ENCODE results near the gene IPMK. TPM values are rescaled to one million over a fixed set of nuclear protein-coding genes. Genes with fewer than 3 reads are reported as not detected.

Gene IPMK
- total RNA-seq, 1 experiment from 2014 or later, result 5.5 TPM

DNA sequence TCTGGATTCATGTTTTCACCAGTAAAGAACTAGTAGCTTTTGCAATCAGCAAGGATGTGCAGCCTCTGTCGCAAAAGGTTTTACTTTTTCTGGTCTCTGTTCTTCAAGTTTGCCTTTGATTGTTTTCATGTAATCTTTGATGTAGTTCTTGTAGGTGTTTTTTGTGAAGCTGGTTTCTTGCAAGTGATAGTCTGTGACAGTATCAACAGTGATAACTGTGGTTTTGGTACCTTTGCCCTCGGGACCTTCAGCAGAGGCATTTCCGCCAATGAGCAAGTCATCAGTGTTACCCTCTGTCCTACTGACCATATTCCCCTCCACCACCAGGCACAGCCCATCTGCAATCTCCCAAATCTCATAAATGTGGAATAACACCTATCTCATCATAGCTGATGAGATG lies 55.1 kb downstream of the IPMK start:
- Histone ChIP-seq H4K20me1 (ENCODE audit: insufficient read depth) (no peaks in the 10 kb centered on the region), H3K27ac (ENCODE audit: low read depth, low read length) (no peak overlapping the region), H3K36me3 (ENCODE audit: control insufficient read depth in 1 of 2, insufficient read depth in 2 of 2, low read length in 2 of 2) (no peaks in the 10 kb centered on the region), H3K79me2 (ENCODE audit: insufficient read depth, low read length) (no peaks in the 10 kb centered on the region), H2AFZ (ENCODE audit: low read depth, low read length, poor library complexity, severe bottlenecking) (no peak overlapping the region), H3K4me3 (replicated peaks in 1 of 2; ENCODE audit: low read depth in 1 of 2, low read length in 2 of 2) (no peak overlapping the region), H3K9ac (ENCODE audit: low read length) (no peak overlapping the region), H3K27me3 (ENCODE audit: insufficient read depth, low read length) (no peaks in the 10 kb centered on the region), H3K4me1 (ENCODE audit: control insufficient read depth in 1 of 2, insufficient read depth in 2 of 2, low read length in 2 of 2) (no peaks in the 10 kb centered on the region), H3K4me2 (ENCODE audit: low read length) (no peak overlapping the region), H3K9me3 (ENCODE audit: control insufficient read depth in 1 of 2, insufficient read depth in 1 of 2, low read depth in 1 of 2, low read length in 2 of 2) (no peaks in the 10 kb centered on the region), H3K9me2 (ENCODE audit: insufficient read depth) (no peaks in the 10 kb centered on the region)
- ATAC-seq, result no peak
- POLR2A ChIA-PET, result no interaction called here
- no TSS peak for BruUV-seq (replicated peaks)
- no peak for DNase-seq (ENCODE audit: low read depth, low spot score)
- intact Hi-C loops (cut with micrococcal nuclease), result no loop called here
- TF ChIP-seq SP1 (IDR thresholded peaks at IDR 0.05; ENCODE audit: low read depth), result no peak
- no peak for TF ChIP-seq EGR1 (IDR thresholded peaks at IDR 0.05; ENCODE audit: low read depth)
- TF ChIP-seq, protein P1, sequence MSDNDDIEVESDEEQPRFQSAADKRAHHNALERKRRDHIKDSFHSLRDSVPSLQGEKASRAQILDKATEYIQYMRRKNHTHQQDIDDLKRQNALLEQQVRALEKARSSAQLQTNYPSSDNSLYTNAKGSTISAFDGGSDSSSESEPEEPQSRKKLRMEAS (IDR thresholded peaks at IDR 0.05), result no peak
- TF ChIP-seq, protein P2, sequence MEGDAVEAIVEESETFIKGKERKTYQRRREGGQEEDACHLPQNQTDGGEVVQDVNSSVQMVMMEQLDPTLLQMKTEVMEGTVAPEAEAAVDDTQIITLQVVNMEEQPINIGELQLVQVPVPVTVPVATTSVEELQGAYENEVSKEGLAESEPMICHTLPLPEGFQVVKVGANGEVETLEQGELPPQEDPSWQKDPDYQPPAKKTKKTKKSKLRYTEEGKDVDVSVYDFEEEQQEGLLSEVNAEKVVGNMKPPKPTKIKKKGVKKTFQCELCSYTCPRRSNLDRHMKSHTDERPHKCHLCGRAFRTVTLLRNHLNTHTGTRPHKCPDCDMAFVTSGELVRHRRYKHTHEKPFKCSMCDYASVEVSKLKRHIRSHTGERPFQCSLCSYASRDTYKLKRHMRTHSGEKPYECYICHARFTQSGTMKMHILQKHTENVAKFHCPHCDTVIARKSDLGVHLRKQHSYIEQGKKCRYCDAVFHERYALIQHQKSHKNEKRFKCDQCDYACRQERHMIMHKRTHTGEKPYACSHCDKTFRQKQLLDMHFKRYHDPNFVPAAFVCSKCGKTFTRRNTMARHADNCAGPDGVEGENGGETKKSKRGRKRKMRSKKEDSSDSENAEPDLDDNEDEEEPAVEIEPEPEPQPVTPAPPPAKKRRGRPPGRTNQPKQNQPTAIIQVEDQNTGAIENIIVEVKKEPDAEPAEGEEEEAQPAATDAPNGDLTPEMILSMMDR (IDR thresholded peaks at IDR 0.05 in 2 of 3, conservative IDR thresholded peaks at IDR 0.05 in 1 of 3; ENCODE audit: borderline replicate concordance in 1 of 3, insufficient read depth in 1 of 3, low read depth in 2 of 3, low read length in 2 of 3), result no peak
- no peak for TF ChIP-seq POLR2AphosphoS5 (IDR thresholded peaks at IDR 0.05; ENCODE audit: low read depth, low read length)
- TF ChIP-seq TCF7L2 (IDR thresholded peaks at IDR 0.05; ENCODE audit: borderline replicate concordance, extremely low read depth, insufficient read depth, insufficient read length), result no peak
- TF ChIP-seq, protein P3, sequence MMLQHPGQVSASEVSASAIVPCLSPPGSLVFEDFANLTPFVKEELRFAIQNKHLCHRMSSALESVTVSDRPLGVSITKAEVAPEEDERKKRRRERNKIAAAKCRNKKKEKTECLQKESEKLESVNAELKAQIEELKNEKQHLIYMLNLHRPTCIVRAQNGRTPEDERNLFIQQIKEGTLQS (IDR thresholded peaks at IDR 0.05), result no peak
- TF ChIP-seq POLR2A (IDR thresholded peaks at IDR 0.05; ENCODE audit: borderline replicate concordance, extremely low read depth, insufficient read depth, insufficient read length), result no peak
- TF ChIP-seq SRF (IDR thresholded peaks at IDR 0.05; ENCODE audit: low read depth), result no peak
- no peak for TF ChIP-seq EZH2 (IDR thresholded peaks at IDR 0.05)
- TF ChIP-seq JUND (IDR thresholded peaks at IDR 0.05), result no peak
- no peak for TF ChIP-seq ZFX (IDR thresholded peaks at IDR 0.05)
- no peak for TF ChIP-seq YY1 (IDR thresholded peaks at IDR 0.05; ENCODE audit: extremely low read depth, insufficient replicate concordance, low read depth, low read length)
- no peak for TF ChIP-seq ZBTB33 (IDR thresholded peaks at IDR 0.05; ENCODE audit: extremely low read depth, insufficient replicate concordance, low read length)
- no peak for TF ChIP-seq RAD21 (IDR thresholded peaks at IDR 0.05; ENCODE audit: low read depth)
- no peak for TF ChIP-seq SIN3A (IDR thresholded peaks at IDR 0.05; ENCODE audit: low read depth)
- no peak for TF ChIP-seq ELF1 (IDR thresholded peaks at IDR 0.05; ENCODE audit: borderline replicate concordance, low read depth)
- no peak for TF ChIP-seq ZNF274 (IDR thresholded peaks at IDR 0.05; ENCODE audit: low read depth, low read length)
- TF ChIP-seq FOSL1 (IDR thresholded peaks at IDR 0.05; ENCODE audit: low read depth), result no peak
- CTCF ChIA-PET, result no interaction called here
- RAD21 ChIA-PET (ENCODE audit: low non-redundant PET in 1 of 2, low total read pairs in 2 of 2, uncharacterized antibody in 2 of 2, unreplicated experiment in 2 of 2), result no interaction called here

Data from HCT116 (cell line).